ENCODE data around the gene RXRA. TPM values are rescaled to one million over a fixed set of nuclear protein-coding genes. Genes with fewer than 3 reads are reported as not detected.
"Not testable (repeated sequence)": the region's sequence is repeated elsewhere in the genome, so short reads cannot be mapped to it uniquely, and the experiment has no call there.

The RXRA gene
- total RNA-seq, 2 experiments from 2014 or later: 1.2 to 1.4 TPM

GRCh38 chr9:134307674-134308638, 18.3 kb upstream of the RXRA start:
- H3K27me3 Mint-ChIP-seq: peaks cover 13% of the 10 kb centered on the region
- H3K4me3 Mint-ChIP-seq: no peak overlapping the region
- CTCF ChIA-PET: no interaction called here
- H3K4me1 Mint-ChIP-seq: peaks cover 2% of the 10 kb centered on the region
- H3K27ac Mint-ChIP-seq: no peak overlapping the region
- POLR2A ChIA-PET: no interaction called here
- no peak for DNase-seq
- H3K36me3 Mint-ChIP-seq (ENCODE audit: low read depth): no peaks in the 10 kb centered on the region
- peaks cover 3% of the 10 kb centered on the region for H3K9me3 Mint-ChIP-seq

DNA sequence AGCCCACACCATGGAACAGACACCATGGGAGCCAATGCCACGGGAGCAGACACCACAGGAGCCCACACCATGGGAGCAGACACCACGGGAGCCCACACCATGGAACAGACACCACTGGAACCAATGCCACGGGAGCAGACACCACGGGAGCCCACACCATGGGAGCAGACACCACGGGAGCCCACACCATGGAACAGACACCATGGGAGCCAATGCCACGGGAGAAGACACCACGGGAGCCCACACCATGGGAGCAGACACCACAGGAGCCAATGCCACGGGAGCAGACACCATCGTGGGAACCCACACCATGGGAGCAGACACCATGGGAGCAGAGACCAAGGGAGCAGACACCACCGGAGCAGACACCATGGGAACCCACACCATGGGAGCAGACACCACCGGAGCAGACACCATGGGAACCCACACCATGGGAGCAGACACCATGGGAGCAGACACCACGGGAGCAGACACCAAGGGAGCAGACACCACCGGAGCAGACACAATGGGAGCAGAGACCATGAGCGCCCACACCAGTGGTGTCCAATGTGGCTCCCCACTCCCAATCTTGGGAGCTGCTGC, 17.5 kb upstream of the RXRA start:
- H3K27ac Mint-ChIP-seq; DNase-seq; H3K9me3 Mint-ChIP-seq; H3K4me1 Mint-ChIP-seq; H3K4me3 Mint-ChIP-seq; H3K36me3 Mint-ChIP-seq (ENCODE audit: low read depth); CTCF ChIA-PET; POLR2A ChIA-PET: not testable (repeated sequence)
- peaks cover 16% of the 10 kb centered on the region for H3K27me3 Mint-ChIP-seq

DNA sequence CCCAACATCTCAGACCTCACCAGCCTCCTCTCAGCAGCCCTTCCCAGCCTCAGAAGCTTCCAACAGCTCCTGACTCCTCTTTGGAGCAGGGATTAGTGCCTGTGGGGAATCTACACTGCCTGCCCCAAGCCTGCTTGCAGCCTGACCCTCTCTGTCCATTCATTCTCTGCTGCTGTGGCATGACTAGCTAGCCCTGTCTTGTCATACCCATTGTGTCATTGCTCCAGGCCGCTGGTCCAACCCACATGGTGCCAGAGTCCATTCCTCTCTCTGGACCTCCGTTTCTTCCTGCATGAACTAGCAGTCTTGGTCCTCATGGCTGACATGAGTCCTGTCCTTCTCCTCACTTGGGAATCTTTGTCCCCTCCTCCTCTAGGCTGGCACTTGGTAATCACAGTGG, 12.8 kb upstream of the RXRA start:
- H3K27ac Mint-ChIP-seq: no peak overlapping the region
- no peaks in the 10 kb centered on the region for H3K4me1 Mint-ChIP-seq
- CTCF ChIA-PET: no interaction called here
- peaks cover under 1% of the 10 kb centered on the region for H3K9me3 Mint-ChIP-seq
- POLR2A ChIA-PET: no interaction called here
- no peaks in the 10 kb centered on the region for H3K36me3 Mint-ChIP-seq (ENCODE audit: low read depth)
- no peak for DNase-seq
- peaks cover 19% of the 10 kb centered on the region for H3K27me3 Mint-ChIP-seq
- no peak overlapping the region for H3K4me3 Mint-ChIP-seq

DNA sequence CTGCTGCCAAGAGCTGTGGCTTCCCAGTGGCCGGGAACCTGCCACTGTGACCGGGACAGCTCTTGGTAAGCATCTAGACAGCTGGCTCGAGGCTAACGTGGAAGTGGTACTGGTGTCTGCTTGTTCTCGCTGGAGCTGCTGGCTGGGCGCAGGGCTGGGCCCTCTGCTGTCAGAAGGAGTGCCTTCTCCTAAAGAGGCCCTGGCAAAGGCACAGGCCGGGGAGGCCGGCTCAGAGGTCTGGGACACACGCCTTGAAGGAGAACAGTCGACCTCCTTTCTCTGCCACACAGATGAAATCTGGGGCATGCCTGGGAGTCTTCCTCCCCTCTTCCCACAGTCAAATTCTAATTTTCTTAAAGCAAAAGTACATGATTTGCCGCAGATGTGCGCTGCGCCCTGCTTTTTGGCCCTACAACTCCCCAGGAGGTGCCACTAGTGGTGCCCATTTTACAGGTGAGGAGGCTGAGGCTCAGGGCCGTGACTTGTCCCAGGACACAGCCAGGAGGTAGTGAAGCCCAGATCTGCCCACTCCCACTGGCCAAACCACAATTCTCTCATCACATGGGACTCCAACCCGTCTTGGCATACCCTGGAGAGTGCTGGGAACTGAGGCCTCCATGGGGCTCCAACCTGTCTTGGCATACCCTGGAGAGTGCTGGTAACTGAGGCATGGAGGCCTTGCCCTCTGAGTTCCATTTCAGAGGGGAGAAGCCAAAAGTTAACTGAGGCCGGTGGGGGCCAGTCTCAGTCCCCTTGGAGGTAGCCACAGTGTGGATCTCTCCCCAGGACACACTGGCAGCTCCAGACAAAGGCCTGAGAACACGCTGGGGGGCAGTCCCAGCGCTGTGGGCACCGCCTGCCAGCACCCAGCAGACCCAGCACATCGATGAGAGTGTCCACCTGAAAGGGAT, 12.0 kb upstream of the RXRA start:
- no peak for DNase-seq
- Mint-ChIP-seq H3K36me3 (ENCODE audit: low read depth) (no peaks in the 10 kb centered on the region), H3K27ac (no peak overlapping the region), H3K9me3 (no peaks in the 10 kb centered on the region), H3K4me3 (no peak overlapping the region), H3K27me3 (peaks cover 19% of the 10 kb centered on the region), H3K4me1 (no peaks in the 10 kb centered on the region)
- CTCF ChIA-PET: no interaction called here
- POLR2A ChIA-PET: no interaction called here

GRCh38 chr9:134314950-134315715, 11.1 kb upstream of the RXRA start:
- Mint-ChIP-seq H3K27ac (no peak overlapping the region), H3K4me1 (no peaks in the 10 kb centered on the region), H3K4me3 (no peak overlapping the region), H3K36me3 (ENCODE audit: low read depth) (no peaks in the 10 kb centered on the region), H3K27me3 (peaks cover 17% of the 10 kb centered on the region), H3K9me3 (no peaks in the 10 kb centered on the region)
- ChIA-PET POLR2A (no interaction called here), CTCF (no interaction called here)
- DNase-seq: no peak

DNA sequence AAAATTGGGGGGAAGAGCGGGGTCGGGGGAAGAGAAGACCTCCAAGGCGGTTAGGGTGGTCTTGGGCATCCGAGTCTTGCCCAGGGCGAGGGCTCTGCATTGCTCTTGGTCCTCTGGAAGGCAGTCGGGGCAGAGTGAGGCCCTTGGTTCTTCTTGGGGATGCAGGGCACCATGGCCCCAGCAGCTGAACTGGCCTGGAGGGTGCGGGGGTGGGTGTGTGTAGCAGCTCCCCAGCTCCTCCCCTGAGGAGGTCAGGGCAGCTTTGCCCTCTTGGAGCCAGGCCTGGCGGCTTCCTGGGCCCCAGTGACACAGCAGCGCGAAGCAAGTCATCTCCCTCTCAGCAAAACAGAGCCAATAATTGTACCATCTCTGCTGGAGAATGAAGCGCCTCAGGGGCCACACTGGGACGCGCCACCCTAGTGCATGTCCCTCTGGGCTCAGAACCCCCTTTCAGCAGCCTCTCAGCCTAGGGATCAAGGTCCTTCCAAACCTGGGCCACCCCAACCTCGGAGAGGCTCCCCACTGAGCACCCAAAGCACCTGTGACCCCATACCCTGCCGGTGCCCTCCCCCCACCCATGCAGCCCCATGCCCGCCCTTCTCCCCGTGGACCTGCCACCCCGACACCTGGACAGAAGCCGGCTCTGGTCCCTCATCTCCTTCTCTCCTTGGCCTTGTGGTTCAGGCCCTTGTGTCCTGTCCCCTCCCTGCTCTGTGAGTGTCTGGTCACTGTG, 10.4 kb upstream of the RXRA start:
- Mint-ChIP-seq H3K27ac (no peak overlapping the region), H3K9me3 (no peaks in the 10 kb centered on the region), H3K36me3 (ENCODE audit: low read depth) (no peaks in the 10 kb centered on the region), H3K4me1 (no peaks in the 10 kb centered on the region), H3K4me3 (no peak overlapping the region), H3K27me3 (peaks cover 15% of the 10 kb centered on the region)
- CTCF ChIA-PET: no interaction called here
- DNase-seq: no peak
- POLR2A ChIA-PET: no interaction called here

DNA sequence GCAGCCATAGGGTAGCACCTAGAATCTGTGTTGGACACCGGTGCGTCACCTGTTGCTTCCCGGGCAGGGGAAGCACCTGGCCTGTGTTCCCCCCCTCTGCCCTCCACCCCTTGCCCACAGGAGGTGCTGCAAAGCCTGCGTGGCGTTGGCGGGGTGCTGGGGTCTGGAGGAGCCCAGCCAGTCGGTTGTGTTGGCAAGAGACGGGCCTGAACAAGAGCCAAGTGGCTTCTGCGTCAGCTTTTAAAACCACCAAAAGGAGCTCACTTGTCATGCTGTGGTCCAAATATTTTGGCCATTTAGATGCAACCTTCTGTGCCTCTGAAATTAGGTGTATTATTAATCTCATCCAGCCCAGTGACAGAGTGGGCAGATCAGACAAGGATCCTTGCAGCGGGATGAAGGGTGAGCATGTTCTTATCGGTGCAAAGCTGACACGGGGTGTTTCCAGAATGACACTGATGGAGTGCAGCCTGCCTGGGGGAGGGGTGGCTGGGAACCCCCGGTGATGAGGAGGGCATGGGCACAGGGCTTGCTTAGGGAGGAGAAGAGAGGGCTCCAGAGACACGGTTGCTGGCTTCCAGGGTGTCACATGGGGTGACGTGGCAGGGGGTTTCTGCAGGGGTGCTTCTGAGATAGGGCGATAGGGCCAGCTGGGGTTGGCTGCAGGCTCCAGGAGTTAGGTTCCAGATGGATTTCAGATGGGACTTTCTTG, 9.7 kb upstream of the RXRA start:
- POLR2A ChIA-PET: no interaction called here
- no peak for DNase-seq
- H3K9me3 Mint-ChIP-seq: no peaks in the 10 kb centered on the region
- peaks cover 13% of the 10 kb centered on the region for H3K27me3 Mint-ChIP-seq
- H3K4me1 Mint-ChIP-seq: no peaks in the 10 kb centered on the region
- no peaks in the 10 kb centered on the region for H3K36me3 Mint-ChIP-seq (ENCODE audit: low read depth)
- H3K27ac Mint-ChIP-seq: no peak overlapping the region
- H3K4me3 Mint-ChIP-seq: no peak overlapping the region
- CTCF ChIA-PET: no interaction called here

DNA sequence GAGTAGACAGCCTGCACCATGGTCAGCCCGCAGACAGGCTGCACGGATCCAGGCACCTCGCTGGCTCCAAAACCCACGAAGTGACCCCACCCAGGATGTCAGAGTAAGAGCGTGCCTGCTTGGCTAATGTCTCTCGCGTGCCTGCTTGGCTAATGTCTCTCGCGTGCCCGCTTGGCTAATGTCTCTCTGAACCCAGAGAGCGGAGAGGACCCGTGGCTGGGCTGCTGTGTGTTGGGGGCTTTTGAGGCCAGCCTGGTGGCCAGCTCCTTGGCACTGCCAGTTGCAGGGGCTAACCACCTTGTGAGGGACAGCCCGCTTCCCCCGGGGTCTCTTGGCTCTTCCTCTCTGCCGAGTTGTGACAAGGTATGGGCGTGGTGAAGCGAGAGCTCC, 8.9 kb upstream of the RXRA start:
- Mint-ChIP-seq H3K4me3 (no peak overlapping the region), H3K36me3 (ENCODE audit: low read depth) (no peaks in the 10 kb centered on the region)
- POLR2A ChIA-PET: no interaction called here

GRCh38 chr9:134317790-134318414, 8.4 kb upstream of the RXRA start:
- no peak for DNase-seq
- POLR2A ChIA-PET: no interaction called here
- Mint-ChIP-seq H3K4me3 (no peak overlapping the region), H3K9me3 (no peaks in the 10 kb centered on the region), H3K4me1 (no peaks in the 10 kb centered on the region), H3K27ac (no peak overlapping the region), H3K36me3 (ENCODE audit: low read depth) (no peaks in the 10 kb centered on the region), H3K27me3 (peaks cover 8% of the 10 kb centered on the region)
- CTCF ChIA-PET: no interaction called here

More for the DNA sequence above, 8.9 kb upstream of the RXRA start:
- H3K27me3 Mint-ChIP-seq: peaks cover 9% of the 10 kb centered on the region
- H3K27ac Mint-ChIP-seq: no peak overlapping the region
- no peaks in the 10 kb centered on the region for H3K9me3 Mint-ChIP-seq
- no peaks in the 10 kb centered on the region for H3K4me1 Mint-ChIP-seq
- CTCF ChIA-PET: no interaction called here
- no peak for DNase-seq

GRCh38 chr9:134318481-134318891, 7.8 kb upstream of the RXRA start:
- no peak for DNase-seq
- ChIA-PET CTCF (no interaction called here), POLR2A (no interaction called here)
- Mint-ChIP-seq H3K27me3 (peaks cover 7% of the 10 kb centered on the region), H3K9me3 (no peaks in the 10 kb centered on the region), H3K4me3 (no peak overlapping the region), H3K4me1 (no peaks in the 10 kb centered on the region), H3K36me3 (ENCODE audit: low read depth) (no peaks in the 10 kb centered on the region), H3K27ac (no peak overlapping the region)

DNA sequence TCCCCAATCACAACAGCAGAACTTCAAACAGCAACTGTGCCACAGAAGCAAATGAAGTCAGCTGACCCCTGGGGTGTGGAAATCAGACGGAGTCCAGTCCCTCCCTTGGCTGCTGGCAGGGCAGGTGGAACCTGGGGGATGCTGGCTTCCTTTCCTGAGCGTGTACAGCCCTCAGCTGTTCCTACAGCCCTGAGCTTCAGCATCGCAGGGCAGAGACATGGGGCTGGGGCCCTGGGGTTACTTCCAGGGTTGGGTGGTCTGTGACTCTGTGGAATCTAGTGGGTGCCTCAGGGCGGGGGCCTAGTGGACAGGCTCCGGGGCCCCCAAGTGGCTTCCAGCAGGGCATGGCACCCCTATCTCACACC, 7.3 kb upstream of the RXRA start:
- Mint-ChIP-seq H3K27me3 (peaks cover 11% of the 10 kb centered on the region), H3K27ac (no peak overlapping the region), H3K4me3 (no peak overlapping the region), H3K9me3 (no peaks in the 10 kb centered on the region), H3K4me1 (no peaks in the 10 kb centered on the region), H3K36me3 (ENCODE audit: low read depth) (no peaks in the 10 kb centered on the region)
- ChIA-PET POLR2A (no interaction called here), CTCF (no interaction called here)
- DNase-seq: no peak
